ENCODE data around the gene S1PR3.

- TF ChIP-seq GATA2 (IDR thresholded peaks at IDR 0.05; ENCODE audit: low read depth, low read length) (no peak), GATA3 (IDR thresholded peaks at IDR 0.05; ENCODE audit: low read depth, low read length) (no peak)
These were observed 31.4 kb upstream of the S1PR3 start for GRCh38 chr9:88959727-88960469.
